ENCODE measurements around the gene SYNJ2BP. TPM values are rescaled to one million over a fixed set of nuclear protein-coding genes. Genes with fewer than 3 reads are reported as not detected.
"Not testable (repeated sequence)": the region's sequence is repeated elsewhere in the genome, so short reads cannot be mapped to it uniquely, and the experiment has no call there.

The SYNJ2BP gene
- total RNA-seq, 1 donor from 2014 or later = 43.1 TPM

DNA sequence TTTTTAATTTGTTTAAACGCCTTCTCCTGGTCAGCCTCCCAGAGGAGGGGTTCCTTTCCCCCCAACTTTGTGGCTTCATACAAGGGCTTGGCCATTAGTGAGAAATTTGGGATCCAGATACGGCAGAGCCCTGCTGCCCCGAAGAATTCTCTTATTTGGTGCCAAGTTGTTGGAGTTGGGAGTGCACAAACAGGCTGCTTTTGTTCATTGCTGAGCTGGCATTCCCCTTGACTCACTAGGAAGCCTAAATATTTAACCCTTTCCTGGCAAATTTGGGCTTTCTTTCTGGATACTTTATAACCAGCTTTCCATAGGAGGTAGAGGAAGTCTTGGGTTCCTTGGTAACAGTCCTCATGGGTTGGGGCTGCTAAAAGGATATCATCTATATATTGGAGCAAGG lies 24.8 kb upstream of the SYNJ2BP start:
- no peak overlapping the region for H3K4me3 Mint-ChIP-seq (ENCODE audit: low read depth)
- no peak for DNase-seq (ENCODE audit: low spot score, unreplicated experiment)
- H3K36me3 Mint-ChIP-seq (ENCODE audit: insufficient read depth) = peaks cover 13% of the 10 kb centered on the region
- H3K9me3 Mint-ChIP-seq (ENCODE audit: low read depth) = peaks cover 52% of the 10 kb centered on the region
- H3K27ac Mint-ChIP-seq = no peak overlapping the region
- TF ChIP-seq, protein P1, sequence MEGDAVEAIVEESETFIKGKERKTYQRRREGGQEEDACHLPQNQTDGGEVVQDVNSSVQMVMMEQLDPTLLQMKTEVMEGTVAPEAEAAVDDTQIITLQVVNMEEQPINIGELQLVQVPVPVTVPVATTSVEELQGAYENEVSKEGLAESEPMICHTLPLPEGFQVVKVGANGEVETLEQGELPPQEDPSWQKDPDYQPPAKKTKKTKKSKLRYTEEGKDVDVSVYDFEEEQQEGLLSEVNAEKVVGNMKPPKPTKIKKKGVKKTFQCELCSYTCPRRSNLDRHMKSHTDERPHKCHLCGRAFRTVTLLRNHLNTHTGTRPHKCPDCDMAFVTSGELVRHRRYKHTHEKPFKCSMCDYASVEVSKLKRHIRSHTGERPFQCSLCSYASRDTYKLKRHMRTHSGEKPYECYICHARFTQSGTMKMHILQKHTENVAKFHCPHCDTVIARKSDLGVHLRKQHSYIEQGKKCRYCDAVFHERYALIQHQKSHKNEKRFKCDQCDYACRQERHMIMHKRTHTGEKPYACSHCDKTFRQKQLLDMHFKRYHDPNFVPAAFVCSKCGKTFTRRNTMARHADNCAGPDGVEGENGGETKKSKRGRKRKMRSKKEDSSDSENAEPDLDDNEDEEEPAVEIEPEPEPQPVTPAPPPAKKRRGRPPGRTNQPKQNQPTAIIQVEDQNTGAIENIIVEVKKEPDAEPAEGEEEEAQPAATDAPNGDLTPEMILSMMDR (IDR thresholded peaks at IDR 0.05; ENCODE audit: unreplicated experiment) = no peak
- H3K4me1 Mint-ChIP-seq (ENCODE audit: low read depth) = no peaks in the 10 kb centered on the region
- H3K27me3 Mint-ChIP-seq = no peaks in the 10 kb centered on the region

DNA sequence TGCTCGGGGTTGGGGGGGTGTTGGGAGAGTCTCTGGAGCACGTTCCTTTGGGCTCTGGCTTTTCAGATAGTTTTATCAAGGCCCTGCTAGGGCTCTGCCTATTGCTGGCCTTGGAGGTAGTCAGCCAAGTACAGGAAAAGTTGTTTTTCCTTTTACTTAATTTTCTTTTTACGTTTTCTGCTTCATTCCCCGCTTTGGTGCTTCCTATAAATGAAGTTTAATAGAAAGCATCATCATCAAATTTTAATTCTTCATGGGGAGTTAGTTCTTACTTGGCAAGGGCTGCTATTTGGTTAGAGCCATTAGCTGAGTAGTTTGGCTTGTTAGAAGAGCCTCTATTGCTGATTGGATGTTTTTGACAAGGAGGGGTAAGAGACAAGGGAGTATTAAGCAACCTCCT lies 20.0 kb upstream of the SYNJ2BP start:
- Mint-ChIP-seq H3K4me3 (ENCODE audit: low read depth) (no peak overlapping the region), H3K4me1 (ENCODE audit: low read depth) (no peaks in the 10 kb centered on the region), H3K9me3 (ENCODE audit: low read depth) (peaks cover 45% of the 10 kb centered on the region), H3K27me3 (no peaks in the 10 kb centered on the region), H3K27ac (no peak overlapping the region), H3K36me3 (ENCODE audit: insufficient read depth) (peaks cover 1% of the 10 kb centered on the region)
- TF ChIP-seq, protein P1 (IDR thresholded peaks at IDR 0.05; ENCODE audit: unreplicated experiment) = no peak
- DNase-seq (ENCODE audit: low spot score, unreplicated experiment) = no peak

DNA sequence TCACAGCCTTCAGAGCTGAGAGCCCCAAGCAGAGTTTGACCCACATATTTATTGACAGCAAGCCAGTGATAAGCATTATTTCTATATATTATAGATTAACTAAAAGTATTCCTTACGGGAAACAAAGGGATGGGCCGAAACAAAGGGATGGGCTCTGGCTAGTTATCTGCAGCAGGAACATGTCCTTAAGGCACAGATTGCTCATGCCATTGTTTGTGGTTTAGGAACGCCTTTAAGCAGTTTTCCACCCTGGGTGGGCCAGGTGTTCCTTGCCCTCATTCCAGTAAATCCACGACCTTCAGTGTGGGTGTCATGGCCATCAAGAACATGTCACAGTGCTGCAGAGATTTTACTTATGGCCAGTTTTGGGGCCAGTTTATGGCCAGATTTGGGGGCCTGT lies 9.7 kb upstream of the SYNJ2BP start:
- not testable (repeated sequence) for DNase-seq (ENCODE audit: low spot score, unreplicated experiment); H3K36me3 Mint-ChIP-seq (ENCODE audit: insufficient read depth); H3K4me1 Mint-ChIP-seq (ENCODE audit: low read depth); H3K4me3 Mint-ChIP-seq (ENCODE audit: low read depth); H3K27ac Mint-ChIP-seq; H3K27me3 Mint-ChIP-seq
- peaks cover 38% of the 10 kb centered on the region for H3K9me3 Mint-ChIP-seq (ENCODE audit: low read depth)

DNA sequence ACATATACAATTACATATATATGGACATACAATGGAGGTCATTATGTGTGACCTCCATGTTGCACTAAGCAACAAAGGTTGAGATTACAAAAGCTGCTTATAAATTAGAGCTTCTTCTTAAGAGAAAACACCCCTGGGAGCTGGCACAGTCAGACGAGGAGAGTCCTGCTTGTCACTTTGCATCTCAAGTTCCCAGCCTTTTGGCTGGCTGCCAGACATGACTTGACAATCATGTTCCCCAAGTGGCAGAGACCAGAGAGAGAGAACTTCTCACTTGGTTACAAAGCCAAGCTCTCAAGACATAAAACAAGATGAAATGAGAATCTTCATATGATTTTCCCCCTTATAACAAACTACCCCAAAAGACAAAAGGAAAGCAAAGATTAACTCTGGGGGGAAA lies 8.5 kb upstream of the SYNJ2BP start:
- TF ChIP-seq, protein P1 (IDR thresholded peaks at IDR 0.05; ENCODE audit: unreplicated experiment) = no peak
- Mint-ChIP-seq H3K36me3 (ENCODE audit: insufficient read depth) (no peaks in the 10 kb centered on the region), H3K4me1 (ENCODE audit: low read depth) (no peaks in the 10 kb centered on the region), H3K9me3 (ENCODE audit: low read depth) (peaks cover 29% of the 10 kb centered on the region), H3K27me3 (peaks cover 4% of the 10 kb centered on the region), H3K4me3 (ENCODE audit: low read depth) (no peak overlapping the region), H3K27ac (no peak overlapping the region)
- DNase-seq (ENCODE audit: low spot score, unreplicated experiment) = no peak

DNA sequence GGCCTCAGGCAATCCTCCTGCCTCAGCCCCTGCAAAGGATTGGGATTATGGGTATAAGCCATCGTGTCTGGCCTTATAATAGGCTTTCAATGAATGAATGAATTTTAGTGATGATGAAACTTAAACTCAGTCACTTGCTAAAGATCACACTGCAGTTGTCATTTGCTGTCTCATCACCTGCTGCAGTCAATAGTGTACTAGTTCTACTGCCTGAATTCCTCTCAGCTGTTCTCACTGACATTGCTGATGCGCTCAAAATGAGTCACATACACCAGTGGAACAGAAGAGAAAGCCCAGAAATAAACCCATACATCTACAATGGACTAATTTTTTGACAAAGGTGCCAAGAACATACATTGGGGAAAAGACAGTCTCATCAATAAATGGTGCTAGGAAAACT lies 5.6 kb upstream of the SYNJ2BP start:
- Mint-ChIP-seq H3K9me3 (ENCODE audit: low read depth) (peaks cover 13% of the 10 kb centered on the region), H3K4me1 (ENCODE audit: low read depth) (no peaks in the 10 kb centered on the region), H3K4me3 (ENCODE audit: low read depth) (no peak overlapping the region), H3K36me3 (ENCODE audit: insufficient read depth) (no peaks in the 10 kb centered on the region), H3K27ac (no peak overlapping the region), H3K27me3 (peaks cover 4% of the 10 kb centered on the region)
- DNase-seq (ENCODE audit: low spot score, unreplicated experiment) = no peak
- TF ChIP-seq, protein P1 (IDR thresholded peaks at IDR 0.05; ENCODE audit: unreplicated experiment) = no peak

DNA sequence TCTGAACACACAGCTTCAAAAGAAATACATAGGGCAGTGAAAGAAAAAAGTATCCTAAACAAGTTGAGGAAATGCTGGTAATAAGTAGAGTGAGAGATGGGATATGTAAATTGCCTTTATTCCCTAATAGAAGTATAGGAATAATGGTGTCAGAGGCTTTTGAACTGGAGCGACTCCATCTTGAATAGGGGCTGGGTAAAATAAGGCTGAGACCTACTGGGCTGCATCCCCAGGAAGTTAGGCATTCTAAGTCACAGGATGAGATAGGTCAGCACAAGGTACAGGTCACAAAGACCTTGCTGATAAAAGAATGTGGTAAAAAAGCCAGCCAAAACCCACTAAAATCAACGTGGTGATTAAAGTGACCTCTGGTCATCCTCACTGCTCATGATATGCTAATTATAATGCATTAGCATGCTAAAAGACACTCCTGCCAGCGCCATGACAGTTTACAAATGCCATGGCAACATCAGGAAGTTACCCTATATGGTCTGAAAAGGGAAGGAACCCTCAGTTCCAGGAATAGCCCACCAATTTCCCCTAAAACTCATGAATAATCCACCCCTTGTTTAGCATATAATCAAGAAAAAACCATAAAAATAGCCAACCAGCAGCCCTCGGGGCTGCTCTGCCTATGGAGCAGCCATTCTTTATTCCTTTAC lies 2.5 kb upstream of the SYNJ2BP start:
- DNase-seq (ENCODE audit: low spot score, unreplicated experiment); H3K27me3 Mint-ChIP-seq; H3K4me3 Mint-ChIP-seq (ENCODE audit: low read depth); H3K27ac Mint-ChIP-seq; H3K9me3 Mint-ChIP-seq (ENCODE audit: low read depth); H3K36me3 Mint-ChIP-seq (ENCODE audit: insufficient read depth): not testable (repeated sequence)
- peaks cover 11% of the 10 kb centered on the region for H3K4me1 Mint-ChIP-seq (ENCODE audit: low read depth)
